NCI-H187 (cell line): Measurements from ENCODE around the gene PROC.

ENCODE experiments used
- DNase-seq, 2 experiments: peaks; one replicate each; lab custom pipeline; 2025; lab: John Stamatoyannopoulos, UW

The PROC gene

GRCh38 chr2:127414638-127415592, 3.3 kb upstream of the PROC start:
- DNase-seq, result no peak

- DNase-seq, result peak in 1 of 2 experiments; percentile 18
Measured at GRCh38 chr2:127415593-127416505, 2.4 kb upstream of the PROC start.

- no peak for DNase-seq
Measured at GRCh38 chr2:127416506-127417001, 1.7 kb upstream of the PROC start.

- DNase-seq, result no peak
Measured at GRCh38 chr2:127417406-127417805, 821 bp upstream of the PROC start.

- DNase-seq, result no peak
Measured at GRCh38 chr2:127419112-127419430, 844 bp downstream of the PROC start.

GRCh38 chr2:127419448-127420038, 1.3 kb downstream of the PROC start:
- no peak for DNase-seq

- DNase-seq, result no peak
Measured at GRCh38 chr2:127420039-127420864, 2.0 kb downstream of the PROC start.

- no peak for DNase-seq
Measured at GRCh38 chr2:127421116-127421800, 3.0 kb downstream of the PROC start.

- no peak for DNase-seq
Measured at GRCh38 chr2:127421871-127422558, 3.8 kb downstream of the PROC start.

GRCh38 chr2:127422559-127423477, 4.6 kb downstream of the PROC start:
- no peak for DNase-seq

- no peak for DNase-seq
Measured at GRCh38 chr2:127423478-127423843, 5.2 kb downstream of the PROC start.

- no peak for DNase-seq
Measured at GRCh38 chr2:127423880-127424279, 5.7 kb downstream of the PROC start.

GRCh38 chr2:127424598-127425520, 6.6 kb downstream of the PROC start:
- no peak for DNase-seq

GRCh38 chr2:127425540-127426490, 7.6 kb downstream of the PROC start:
- no peak for DNase-seq

GRCh38 chr2:127426501-127427354, 8.5 kb downstream of the PROC start:
- DNase-seq, result no peak
